ENCODE measurements around the gene SPATA13.

The SPATA13 gene

DNA sequence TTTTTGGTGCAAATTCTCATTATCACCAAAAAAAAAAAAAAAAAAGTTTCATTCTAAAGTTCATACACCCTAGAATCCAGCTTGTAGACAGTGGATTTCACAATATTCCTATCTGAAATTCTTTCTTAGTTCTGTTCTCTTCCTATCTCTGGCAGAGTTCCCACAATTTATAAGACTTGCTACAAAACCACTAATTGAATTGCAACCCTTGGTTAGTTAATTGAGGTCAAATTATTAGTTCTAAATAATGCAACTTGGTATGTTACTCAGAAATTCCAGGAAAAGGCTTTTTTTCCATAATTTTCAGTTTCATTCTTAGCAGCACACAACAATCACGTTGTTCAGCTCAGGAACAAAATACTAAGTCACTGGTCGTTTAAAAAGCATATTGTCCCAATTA is 58.5 kb downstream of the SPATA13 start:
- CTCF ChIA-PET, result interaction anchor here (0.5 to 3.8 kb wide), 14 partner anchors 9 to 1113 kb away, joined by 3 to 36 read pairs (median 4); no protein-coding TSS in a partner anchor
- Histone ChIP-seq H3K27ac (ENCODE audit: extremely low read depth, low read depth, low read length) (no peak overlapping the region), H3K4me3 (ENCODE audit: low read depth, low read length) (no peak overlapping the region), H3K9me3 (ENCODE audit: control insufficient read depth, insufficient read depth, low read depth, low read length) (no peaks in the 10 kb centered on the region), H3K36me3 (ENCODE audit: control insufficient read depth in 2 of 2, insufficient read depth in 1 of 2, low read length in 2 of 2) (peaks cover 0 to 3% of the 10 kb centered on the region in 2 experiments; a peak in 1 of 3 replicates), H3K4me1 (ENCODE audit: control insufficient read depth, insufficient read depth, low read length) (no peaks in the 10 kb centered on the region)
- POLR2A ChIA-PET, result no interaction called here
- TF ChIP-seq ZNF391 (tag by site-specific recombination; IDR thresholded peaks at IDR 0.05; ENCODE audit: borderline replicate concordance, low read depth), result no peak
- TF ChIP-seq, protein P1, sequence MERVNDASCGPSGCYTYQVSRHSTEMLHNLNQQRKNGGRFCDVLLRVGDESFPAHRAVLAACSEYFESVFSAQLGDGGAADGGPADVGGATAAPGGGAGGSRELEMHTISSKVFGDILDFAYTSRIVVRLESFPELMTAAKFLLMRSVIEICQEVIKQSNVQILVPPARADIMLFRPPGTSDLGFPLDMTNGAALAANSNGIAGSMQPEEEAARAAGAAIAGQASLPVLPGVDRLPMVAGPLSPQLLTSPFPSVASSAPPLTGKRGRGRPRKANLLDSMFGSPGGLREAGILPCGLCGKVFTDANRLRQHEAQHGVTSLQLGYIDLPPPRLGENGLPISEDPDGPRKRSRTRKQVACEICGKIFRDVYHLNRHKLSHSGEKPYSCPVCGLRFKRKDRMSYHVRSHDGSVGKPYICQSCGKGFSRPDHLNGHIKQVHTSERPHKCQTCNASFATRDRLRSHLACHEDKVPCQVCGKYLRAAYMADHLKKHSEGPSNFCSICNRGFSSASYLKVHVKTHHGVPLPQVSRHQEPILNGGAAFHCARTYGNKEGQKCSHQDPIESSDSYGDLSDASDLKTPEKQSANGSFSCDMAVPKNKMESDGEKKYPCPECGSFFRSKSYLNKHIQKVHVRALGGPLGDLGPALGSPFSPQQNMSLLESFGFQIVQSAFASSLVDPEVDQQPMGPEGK (tag by site-specific recombination; IDR thresholded peaks at IDR 0.05), result no peak
- TF ChIP-seq, protein P2, sequence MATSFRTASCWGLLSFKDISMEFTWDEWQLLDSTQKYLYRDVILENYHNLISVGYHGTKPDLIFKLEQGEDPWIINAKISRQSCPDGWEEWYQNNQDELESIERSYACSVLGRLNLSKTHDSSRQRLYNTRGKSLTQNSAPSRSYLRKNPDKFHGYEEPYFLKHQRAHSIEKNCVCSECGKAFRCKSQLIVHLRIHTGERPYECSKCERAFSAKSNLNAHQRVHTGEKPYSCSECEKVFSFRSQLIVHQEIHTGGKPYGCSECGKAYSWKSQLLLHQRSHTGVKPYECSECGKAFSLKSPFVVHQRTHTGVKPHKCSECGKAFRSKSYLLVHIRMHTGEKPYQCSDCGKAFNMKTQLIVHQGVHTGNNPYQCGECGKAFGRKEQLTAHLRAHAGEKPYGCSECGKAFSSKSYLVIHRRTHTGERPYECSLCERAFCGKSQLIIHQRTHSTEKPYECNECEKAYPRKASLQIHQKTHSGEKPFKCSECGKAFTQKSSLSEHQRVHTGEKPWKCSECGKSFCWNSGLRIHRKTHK (tag by site-specific recombination; IDR thresholded peaks at IDR 0.05), result no peak
- no peak for TF ChIP-seq ZNF776 (tag by site-specific recombination; IDR thresholded peaks at IDR 0.05; ENCODE audit: borderline replicate concordance)
- no peak for TF ChIP-seq GLIS2 (tag by site-specific recombination; IDR thresholded peaks at IDR 0.05)
- no peak for TF ChIP-seq ZNF37A (tag by site-specific recombination; IDR thresholded peaks at IDR 0.05)
- TF ChIP-seq ZNF664 (tag by site-specific recombination; IDR thresholded peaks at IDR 0.05), result no peak
- TF ChIP-seq SCRT1 (tag by site-specific recombination; IDR thresholded peaks at IDR 0.05; ENCODE audit: borderline replicate concordance), result no peak
- TF ChIP-seq, protein P3, sequence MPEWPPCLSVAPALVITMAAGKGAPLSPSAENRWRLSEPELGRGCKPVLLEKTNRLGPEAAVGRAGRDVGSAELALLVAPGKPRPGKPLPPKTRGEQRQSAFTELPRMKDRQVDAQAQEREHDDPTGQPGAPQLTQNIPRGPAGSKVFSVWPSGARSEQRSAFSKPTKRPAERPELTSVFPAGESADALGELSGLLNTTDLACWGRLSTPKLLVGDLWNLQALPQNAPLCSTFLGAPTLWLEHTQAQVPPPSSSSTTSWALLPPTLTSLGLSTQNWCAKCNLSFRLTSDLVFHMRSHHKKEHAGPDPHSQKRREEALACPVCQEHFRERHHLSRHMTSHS (tag by site-specific recombination; IDR thresholded peaks at IDR 0.05), result no peak
- no peak for TF ChIP-seq ZNF140 (tag by site-specific recombination; IDR thresholded peaks at IDR 0.05)
- TF ChIP-seq ZNF24 (tag by site-specific recombination; IDR thresholded peaks at IDR 0.05), result no peak
- TF ChIP-seq, protein P4, sequence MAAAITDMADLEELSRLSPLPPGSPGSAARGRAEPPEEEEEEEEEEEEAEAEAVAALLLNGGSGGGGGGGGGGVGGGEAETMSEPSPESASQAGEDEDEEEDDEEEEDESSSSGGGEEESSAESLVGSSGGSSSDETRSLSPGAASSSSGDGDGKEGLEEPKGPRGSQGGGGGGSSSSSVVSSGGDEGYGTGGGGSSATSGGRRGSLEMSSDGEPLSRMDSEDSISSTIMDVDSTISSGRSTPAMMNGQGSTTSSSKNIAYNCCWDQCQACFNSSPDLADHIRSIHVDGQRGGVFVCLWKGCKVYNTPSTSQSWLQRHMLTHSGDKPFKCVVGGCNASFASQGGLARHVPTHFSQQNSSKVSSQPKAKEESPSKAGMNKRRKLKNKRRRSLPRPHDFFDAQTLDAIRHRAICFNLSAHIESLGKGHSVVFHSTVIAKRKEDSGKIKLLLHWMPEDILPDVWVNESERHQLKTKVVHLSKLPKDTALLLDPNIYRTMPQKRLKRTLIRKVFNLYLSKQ (tag by site-specific recombination; IDR thresholded peaks at IDR 0.05; ENCODE audit: borderline replicate concordance), result no peak

DNA sequence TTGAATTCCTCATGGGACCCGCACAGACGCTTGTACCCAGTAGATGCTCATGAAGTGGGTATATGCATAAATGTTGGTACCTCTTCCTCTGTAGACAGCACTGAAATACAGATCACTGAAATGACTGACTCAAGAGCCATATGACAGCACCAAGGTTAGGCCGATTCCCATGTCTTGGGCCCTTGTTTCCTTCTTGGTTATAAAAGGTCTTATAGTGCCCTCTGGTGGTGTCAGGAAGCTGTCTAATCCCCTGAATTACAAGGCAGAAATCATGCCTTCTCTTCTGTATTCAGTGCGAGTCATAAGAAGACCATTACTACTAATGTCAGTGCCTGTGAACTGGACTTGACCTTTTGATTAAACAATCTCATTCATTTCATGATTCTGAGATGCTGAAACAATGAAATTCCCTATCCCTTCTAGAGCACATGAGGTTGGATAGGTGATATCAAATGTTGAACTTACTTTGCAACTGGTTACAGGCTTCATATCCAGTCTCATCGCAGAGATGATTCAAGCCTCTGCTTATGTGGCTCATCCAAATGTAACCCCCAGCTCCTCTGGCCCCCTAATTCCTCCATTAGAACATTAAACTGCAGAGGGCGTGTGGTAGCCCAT is 59.7 kb downstream of the SPATA13 start:
- peaks cover 0 to 3% of the 10 kb centered on the region in 2 experiments; a peak in 1 of 3 replicates for H3K36me3 ChIP-seq (ENCODE audit: control insufficient read depth in 2 of 2, insufficient read depth in 1 of 2, low read length in 2 of 2)
- ChIA-PET POLR2A (no interaction called here), CTCF (interaction anchor here (0.5 to 3.8 kb wide), 11 partner anchors 8 to 298 kb away, joined by 3 to 36 read pairs (median 5); no protein-coding TSS in a partner anchor)
- no peaks in the 10 kb centered on the region for H3K9me3 ChIP-seq (ENCODE audit: control insufficient read depth, insufficient read depth, low read depth, low read length)
- H3K27ac ChIP-seq (ENCODE audit: extremely low read depth, low read depth, low read length), result no peak overlapping the region
- H3K4me1 ChIP-seq (ENCODE audit: control insufficient read depth, insufficient read depth, low read length), result no peaks in the 10 kb centered on the region
- H3K4me3 ChIP-seq (ENCODE audit: low read depth, low read length), result no peak overlapping the region
- no peak for TF ChIP-seq ZNF624 (tag by site-specific recombination; IDR thresholded peaks at IDR 0.05)
- no peak for TF ChIP-seq ZNF266 (tag by site-specific recombination; IDR thresholded peaks at IDR 0.05; ENCODE audit: low read depth)
- no peak for TF ChIP-seq ZFP69B (tag by site-specific recombination; IDR thresholded peaks at IDR 0.05)
- TF ChIP-seq KLF10 (tag by site-specific recombination; IDR thresholded peaks at IDR 0.05), result no peak
- no peak for TF ChIP-seq RBAK (tag by site-specific recombination; IDR thresholded peaks at IDR 0.05)
- TF ChIP-seq ZNF133 (tag by site-specific recombination; IDR thresholded peaks at IDR 0.05), result no peak
- TF ChIP-seq, protein P5, sequence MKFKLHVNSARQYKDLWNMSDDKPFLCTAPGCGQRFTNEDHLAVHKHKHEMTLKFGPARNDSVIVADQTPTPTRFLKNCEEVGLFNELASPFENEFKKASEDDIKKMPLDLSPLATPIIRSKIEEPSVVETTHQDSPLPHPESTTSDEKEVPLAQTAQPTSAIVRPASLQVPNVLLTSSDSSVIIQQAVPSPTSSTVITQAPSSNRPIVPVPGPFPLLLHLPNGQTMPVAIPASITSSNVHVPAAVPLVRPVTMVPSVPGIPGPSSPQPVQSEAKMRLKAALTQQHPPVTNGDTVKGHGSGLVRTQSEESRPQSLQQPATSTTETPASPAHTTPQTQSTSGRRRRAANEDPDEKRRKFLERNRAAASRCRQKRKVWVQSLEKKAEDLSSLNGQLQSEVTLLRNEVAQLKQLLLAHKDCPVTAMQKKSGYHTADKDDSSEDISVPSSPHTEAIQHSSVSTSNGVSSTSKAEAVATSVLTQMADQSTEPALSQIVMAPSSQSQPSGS (tag by site-specific recombination; IDR thresholded peaks at IDR 0.05; ENCODE audit: low read depth), result no peak
- no peak for TF ChIP-seq ZNF138 (tag by site-specific recombination; IDR thresholded peaks at IDR 0.05; ENCODE audit: borderline replicate concordance)
- TF ChIP-seq HOXD13 (CRISPR knock-in tag; IDR thresholded peaks at IDR 0.05; ENCODE audit: borderline replicate concordance), result no peak
- TF ChIP-seq, protein P6, sequence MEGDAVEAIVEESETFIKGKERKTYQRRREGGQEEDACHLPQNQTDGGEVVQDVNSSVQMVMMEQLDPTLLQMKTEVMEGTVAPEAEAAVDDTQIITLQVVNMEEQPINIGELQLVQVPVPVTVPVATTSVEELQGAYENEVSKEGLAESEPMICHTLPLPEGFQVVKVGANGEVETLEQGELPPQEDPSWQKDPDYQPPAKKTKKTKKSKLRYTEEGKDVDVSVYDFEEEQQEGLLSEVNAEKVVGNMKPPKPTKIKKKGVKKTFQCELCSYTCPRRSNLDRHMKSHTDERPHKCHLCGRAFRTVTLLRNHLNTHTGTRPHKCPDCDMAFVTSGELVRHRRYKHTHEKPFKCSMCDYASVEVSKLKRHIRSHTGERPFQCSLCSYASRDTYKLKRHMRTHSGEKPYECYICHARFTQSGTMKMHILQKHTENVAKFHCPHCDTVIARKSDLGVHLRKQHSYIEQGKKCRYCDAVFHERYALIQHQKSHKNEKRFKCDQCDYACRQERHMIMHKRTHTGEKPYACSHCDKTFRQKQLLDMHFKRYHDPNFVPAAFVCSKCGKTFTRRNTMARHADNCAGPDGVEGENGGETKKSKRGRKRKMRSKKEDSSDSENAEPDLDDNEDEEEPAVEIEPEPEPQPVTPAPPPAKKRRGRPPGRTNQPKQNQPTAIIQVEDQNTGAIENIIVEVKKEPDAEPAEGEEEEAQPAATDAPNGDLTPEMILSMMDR (tag by site-specific recombination; IDR thresholded peaks at IDR 0.05), result peak; percentile 37; the same call in 1 of the 2 replicates
- TF ChIP-seq, protein P7, sequence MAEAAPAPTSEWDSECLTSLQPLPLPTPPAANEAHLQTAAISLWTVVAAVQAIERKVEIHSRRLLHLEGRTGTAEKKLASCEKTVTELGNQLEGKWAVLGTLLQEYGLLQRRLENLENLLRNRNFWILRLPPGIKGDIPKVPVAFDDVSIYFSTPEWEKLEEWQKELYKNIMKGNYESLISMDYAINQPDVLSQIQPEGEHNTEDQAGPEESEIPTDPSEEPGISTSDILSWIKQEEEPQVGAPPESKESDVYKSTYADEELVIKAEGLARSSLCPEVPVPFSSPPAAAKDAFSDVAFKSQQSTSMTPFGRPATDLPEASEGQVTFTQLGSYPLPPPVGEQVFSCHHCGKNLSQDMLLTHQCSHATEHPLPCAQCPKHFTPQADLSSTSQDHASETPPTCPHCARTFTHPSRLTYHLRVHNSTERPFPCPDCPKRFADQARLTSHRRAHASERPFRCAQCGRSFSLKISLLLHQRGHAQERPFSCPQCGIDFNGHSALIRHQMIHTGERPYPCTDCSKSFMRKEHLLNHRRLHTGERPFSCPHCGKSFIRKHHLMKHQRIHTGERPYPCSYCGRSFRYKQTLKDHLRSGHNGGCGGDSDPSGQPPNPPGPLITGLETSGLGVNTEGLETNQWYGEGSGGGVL (tag by site-specific recombination; IDR thresholded peaks at IDR 0.05), result no peak
- no peak for TF ChIP-seq ZNF677 (tag by site-specific recombination; IDR thresholded peaks at IDR 0.05)

Measured in HEK293 (cell line).